Measurements from ENCODE around the gene GALNT18.

The GALNT18 gene

DNA sequence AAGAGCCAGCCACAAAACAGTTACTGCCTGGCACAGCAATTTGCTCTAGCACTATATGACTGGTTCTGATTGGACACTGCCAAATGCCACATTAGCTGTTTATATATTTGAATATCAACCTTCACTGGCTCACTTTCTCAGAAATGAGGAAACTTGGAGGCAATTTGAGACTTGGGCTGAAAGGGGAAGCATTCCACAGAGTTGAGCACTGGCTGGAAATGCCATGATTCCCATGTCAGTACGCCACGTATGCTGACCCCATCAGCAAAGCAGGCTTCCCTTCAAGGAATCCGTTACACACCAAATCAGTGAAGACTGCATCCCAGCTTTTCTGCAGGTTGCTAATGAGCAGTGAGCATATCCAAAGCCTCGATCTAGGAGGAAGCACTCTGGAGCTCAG lies 34.7 kb downstream of the GALNT18 start:
- no peak for DNase-seq (ENCODE audit: low spot score)

DNA sequence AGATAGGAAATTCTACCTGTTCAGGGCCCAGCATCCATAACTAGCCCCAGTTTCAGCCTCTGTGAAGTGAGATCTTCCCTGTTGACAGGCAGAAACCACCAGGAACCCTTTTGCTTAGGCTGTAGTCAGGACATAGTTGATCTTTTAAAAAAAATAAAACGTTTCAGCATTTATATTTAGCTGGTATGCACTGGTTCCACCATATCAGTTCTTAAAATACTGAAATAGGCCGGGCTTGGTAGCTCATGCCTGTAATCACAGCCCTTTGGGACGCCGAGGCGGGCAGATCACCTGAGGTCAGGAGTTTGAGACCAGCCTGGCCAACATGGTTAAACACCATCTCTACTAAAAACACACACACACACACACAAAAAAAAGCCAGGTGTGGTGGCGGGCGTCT lies 35.3 kb downstream of the GALNT18 start:
- no peak for DNase-seq (ENCODE audit: low spot score)

DNA sequence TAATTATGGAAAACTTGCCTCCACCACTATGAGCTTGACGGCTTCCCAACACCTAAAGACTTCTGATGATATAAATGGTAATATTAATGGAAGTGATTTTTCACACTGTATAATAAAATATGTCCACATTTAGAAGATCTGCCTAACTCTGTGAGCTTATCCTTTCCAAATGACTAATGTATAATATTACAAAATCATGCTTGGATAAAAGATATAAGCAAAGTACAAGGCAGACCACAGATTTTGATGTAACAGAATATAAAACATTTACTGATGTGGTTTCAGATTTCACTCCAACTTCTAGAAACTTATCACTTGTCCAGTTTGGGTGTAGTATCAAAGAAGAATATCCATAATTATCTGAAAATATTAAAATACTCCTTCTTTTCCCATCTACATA lies 36.9 kb downstream of the GALNT18 start:
- DNase-seq (ENCODE audit: low spot score): no peak

DNA sequence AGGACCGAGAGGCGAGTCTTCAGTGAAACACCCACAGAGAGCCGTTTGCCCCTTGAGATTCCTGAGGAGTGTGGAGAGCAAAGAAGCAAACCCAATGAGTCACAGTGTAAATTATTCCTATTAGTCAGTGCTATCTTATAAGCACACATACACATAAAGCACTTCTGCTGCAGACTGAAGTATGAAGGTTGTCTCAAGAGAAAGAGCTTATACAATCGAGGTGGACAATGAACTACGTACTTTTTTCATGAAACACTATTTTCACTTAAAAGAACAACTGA lies 37.3 kb downstream of the GALNT18 start:
- DNase-seq (ENCODE audit: low spot score): no peak

DNA sequence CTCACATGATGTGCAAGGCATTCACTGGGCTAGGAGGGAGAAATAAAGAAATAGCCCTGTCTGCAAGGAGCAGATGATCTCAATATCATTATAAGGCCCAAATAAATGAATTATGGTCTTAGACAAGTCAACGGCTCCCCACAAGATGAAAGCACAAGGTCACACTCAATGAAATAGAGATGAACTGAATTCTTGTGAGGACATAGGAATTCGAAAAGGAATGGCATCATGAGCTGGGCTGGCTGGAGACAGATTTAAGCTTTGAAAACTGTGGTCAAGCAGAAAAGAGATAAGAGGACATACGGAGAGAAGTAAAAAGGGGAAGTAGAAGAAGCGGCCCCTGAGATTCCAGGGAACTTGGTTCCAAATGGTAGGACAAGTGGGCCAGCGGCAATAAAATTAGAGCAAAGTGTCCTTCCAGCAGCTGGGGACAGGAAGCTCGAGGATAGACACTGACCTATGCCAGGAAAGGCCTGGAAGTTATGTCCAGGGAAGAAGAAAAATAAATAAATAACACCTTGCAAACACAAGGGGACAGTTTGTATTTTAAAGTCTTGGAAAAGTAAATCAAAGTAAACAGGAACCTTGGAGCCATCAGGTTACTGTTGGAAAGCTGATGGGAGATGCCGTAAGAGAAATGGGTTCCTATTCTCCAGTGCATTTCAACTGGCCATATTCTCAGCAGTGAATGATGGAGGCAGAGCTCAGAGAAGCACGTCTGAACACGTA lies 37.8 kb downstream of the GALNT18 start:
- DNase-seq (ENCODE audit: low spot score): no peak

DNA sequence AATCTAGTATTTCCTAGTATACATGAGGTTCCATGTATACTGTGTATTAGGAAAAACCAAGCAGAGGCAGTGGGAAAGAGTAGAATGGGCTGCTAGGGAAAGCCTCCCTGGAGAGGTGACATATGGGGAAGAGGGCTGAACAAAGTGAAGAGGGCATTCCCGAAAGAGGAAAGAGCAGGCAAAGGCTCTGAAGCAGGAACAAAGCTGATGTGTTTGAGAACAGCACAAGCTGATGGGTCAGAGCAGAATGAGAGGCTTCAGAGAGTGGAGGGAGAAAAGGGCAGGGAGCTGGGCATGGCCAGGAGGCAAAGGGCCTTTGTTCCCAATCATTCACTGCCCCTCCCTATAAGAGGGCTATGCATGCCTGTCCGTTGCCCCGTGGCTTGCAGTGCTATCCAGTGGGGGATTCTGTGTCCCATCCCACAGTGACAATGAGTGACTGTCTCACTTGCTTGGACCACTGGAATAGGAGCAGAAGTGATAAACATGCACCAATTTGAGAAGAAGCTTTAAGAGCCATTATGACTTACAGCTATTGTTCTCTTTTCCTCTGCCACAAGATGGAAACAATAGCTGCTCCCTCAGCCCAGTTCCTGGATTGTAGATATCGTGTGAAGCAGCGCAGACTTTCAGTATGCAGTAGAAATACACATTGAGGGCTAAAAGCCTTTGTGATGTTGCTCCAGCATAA lies 39.6 kb downstream of the GALNT18 start:
- no peak for DNase-seq (ENCODE audit: low spot score)

DNA sequence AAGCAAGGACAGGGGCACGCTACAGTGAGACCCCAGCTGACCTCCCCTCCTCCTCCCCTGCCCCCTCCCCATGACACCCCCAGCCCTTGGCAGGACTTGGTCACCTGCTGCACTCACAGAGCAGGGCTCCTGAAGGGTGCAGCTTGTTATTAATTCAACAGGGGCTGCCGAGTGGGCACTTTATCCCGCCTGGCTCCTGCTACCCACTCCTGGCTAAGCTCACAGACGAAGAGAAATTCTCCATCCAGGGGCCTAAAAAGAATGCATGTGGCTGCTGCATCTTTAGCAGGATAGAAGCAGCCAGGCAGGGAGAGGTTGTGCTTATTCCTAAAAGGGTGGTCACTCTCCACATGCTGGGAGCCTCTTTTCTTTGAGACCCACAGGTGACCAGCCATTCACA lies 40.3 kb downstream of the GALNT18 start:
- DNase-seq (ENCODE audit: low spot score): no peak

DNA sequence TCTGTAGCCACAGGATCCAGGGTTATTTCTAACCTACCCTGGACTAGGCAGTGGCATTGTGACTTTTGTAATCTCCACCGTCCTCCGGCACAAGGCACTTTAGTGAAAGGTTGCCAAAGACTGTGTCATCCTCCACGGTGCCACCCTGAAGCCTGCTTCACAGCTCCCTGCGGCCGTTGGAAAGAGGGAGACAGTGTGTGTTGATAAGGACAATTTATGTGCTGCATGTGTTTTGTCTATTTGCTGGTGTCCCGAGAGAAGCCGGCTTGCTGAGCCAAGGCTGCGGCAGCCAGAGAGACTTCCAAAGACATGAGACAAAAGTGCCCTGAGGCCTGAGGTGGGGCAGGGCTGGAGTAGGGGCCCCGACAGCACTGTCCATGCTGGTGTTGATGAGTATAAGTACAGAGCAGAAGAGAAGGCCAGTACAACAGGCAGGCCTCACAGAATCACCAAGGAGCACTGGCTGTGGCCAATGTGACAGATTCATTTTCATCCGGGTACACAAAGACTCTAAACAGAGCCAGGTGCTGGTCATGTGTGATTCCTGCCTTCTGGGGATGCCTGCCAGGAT lies 40.9 kb downstream of the GALNT18 start:
- no peak for DNase-seq (ENCODE audit: low spot score)

DNA sequence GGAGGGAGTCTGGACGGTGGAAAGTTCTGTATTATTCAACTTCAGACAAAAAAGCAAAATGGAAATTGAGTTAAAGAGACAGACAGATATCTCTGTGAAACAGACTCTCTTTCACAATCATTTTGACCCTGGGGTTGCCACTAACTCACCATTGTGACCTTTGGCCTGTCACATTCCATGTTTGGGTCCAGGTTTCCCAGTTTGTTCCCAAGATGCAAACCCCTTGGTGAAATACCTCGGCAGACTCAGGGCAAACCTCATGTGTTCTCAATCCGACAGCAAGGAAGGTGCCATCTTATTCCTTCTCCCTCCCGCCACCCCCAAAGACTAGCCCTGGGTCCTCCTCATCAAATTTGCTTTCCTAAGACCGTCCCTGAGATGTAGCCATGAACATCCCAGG lies 41.8 kb downstream of the GALNT18 start:
- no peak for DNase-seq (ENCODE audit: low spot score)

DNA sequence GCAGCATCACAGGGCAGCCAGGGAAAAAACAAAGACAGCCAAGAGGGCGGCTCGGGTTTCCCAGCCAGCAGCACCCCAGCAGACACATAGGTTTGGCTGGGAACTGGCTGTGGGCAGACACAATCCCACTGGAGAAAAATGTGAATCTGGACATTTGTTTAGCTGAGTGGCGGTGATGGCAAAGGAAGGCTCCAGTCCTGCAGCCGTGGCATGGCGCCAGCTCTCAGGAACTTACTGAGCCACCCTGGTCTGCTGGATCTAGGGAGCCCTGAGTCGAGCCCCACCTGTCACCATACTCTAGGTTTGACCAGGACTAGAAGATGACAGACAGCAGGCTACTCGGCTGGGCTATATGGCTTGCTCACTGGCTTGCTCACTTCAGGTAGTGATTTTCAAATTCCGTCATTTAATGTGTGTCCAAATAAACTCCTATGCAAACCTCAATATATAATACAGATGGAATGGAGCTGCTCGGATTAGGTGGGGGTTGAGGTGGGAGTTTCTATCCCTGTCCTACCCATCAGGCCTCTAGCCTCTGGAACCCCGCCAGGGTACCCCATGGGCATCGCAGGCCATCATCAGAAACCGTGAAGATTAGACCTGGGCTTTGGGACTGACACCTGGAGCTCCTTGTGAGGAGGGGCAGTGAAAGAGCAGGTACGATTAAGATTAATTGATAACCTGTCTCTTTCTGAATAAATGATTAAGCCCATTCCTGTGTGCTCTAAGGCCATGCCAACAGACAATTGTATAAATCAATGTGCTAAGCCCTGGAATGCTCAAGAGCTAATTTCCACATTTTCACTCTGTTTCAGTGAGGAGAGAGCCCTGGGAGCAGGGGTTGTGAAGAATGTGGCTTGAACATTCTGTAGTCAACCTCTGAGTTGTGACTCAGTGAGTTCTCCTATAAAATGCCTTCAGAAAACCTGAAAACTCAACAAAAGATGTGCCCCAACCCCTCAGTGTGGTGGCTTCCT lies 42.5 kb downstream of the GALNT18 start:
- no peak for DNase-seq (ENCODE audit: low spot score)

DNA sequence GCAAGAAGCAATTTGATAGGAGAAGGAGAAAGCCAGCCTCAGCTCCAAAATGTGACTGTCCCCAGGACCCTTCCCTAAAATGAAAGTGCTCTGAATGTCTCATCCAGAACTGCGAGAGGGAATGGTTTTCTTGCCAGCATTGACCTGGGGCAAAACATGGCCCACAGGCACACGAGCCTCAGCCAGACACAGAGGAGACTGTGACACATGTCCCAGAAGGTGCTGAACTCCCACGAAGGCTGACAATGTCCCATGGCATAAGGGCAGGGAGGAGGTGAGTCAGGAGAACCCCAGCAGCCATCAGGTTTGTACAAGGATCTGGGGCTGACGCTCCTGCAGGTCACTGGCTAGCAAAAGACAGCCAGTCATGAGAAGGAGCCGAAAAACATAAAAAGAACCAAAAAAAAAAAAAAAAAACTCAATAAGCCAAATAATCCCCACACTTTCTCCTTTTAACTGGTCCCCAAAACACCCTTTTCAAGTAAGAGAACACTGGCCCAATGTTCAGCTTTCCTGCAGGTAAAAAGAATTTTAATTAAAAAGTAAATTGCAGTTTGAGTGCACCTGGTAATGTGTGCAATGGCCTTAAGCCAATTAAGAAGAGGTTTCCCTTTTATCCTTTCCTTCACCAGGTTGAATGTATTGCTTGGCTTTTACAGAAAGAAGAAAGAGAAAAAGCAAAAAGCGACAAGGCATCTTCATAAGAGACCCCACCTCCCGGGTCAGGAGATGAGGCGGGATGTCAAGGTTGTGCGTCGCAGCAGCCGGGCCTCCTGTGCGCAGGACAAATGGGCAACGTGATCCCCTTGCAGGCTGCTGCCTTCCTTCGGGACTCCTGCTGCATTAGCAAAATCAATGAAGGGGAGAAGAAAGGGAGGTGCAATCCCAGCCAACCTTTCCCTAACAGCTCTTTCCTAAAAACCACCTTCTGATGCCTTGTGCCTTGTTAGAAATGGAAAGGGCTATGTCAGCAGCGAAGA lies 43.6 kb downstream of the GALNT18 start:
- DNase-seq (ENCODE audit: low spot score): no peak

DNA sequence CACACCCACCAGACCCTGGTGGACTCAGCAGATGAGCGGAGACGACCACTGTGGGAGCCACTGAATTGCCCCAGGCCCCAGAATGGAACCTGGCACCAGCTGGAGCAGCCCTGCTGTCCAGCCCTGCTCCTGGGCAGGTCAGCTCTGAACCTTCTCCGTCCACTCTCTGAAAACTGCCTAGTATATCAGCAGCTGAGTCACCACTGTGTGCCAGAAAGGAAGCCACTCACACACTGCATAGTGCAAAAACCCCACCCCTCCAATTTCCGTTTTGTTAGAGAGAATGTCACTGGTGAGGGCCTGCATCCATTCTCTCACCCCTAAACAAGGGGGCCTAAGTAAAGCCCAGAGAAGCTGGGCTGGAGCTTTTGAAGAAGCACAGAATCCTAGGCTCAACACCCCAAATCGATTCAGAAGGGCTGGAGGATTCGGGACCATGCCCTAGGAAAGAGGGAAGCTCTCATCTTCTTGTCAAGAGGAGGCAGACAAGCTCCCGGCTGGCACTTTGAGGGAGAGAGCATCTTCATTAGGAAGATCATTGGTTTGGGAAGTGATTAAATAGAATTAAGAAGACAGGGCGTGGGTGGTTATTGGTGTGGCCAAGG lies 44.5 kb downstream of the GALNT18 start:
- no peak for DNase-seq (ENCODE audit: low spot score)

DNA sequence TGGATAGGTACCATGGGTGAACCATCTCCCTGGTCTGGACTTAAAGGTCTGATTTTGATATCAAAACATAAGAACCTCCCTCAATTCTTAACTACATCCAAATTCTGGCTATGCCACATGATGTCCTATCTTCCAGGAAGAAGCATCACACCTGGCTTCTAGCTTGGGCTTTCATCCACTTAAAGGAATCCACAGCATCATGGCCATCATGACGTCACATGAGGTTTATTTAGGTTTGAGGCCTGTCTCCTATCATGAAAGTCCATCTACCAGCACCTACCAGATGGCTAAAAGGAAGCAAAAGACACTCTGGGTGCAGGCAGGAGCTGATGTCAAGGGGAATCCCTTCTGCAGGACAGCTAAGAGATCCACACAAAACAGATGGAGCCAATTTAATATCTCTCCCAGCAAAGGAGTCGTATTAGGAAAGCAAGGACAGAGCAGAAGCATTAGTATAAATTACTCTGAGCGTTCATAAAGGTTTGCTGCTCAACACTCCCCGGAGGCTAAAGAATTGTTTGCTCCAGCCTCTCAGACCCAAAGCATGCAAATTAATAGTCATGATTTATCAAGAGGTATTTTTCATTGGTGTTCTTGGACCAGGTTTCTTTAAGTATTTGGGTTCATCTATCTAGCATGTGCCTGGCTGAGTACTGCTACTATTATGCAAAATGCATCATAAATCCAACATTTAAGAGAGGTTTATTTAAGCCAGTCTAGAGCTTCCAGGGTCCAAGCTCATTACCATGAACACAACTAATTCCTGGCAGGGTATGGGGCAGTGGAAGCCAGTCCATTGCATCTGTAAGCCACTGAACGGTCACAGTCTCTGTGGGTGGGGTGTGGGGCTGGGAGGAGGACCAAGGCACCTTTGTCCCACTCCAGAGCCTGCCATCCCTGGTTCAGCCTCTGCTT lies 47.2 kb downstream of the GALNT18 start:
- DNase-seq (ENCODE audit: low spot score): no peak

DNA sequence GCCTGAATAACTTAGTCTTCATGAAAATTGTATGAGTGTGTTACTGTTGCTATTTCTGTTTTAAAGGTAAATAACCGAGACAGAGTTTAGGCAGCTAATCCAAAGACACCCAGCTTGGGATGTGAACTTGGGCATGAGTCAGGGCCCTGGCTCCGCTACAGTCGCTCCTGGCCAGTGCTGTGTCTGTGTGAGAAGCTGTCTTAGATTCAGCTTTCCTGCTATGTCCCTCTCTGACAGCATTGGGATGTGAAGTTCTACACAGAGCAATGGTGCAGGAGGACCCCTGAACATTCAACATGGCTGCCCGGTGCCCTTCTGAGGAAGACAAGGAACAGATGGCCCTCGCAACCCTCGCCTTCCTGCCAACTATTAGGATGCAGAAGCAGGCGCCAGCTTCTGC lies 49.4 kb downstream of the GALNT18 start:
- no peak for DNase-seq (ENCODE audit: low spot score)

DNA sequence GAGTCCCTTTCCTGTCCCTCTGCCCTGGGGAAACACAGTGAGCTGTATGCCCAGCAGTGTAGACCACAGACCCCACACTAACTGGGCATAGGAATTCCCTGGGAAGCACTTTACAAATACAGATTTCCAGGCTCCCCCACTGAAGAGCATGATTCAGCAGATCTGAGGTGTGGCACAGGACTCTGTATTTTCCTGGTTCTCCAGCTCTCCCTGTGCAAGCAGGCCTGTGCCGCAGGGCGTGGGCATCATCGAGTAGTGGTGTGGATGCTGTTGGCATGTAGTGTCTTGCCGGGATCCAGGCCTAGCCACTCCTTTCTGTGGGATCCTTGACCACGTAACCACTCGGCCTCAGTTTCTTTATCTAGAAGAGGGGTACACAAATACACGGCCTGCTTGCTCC lies 49.9 kb downstream of the GALNT18 start:
- no peak for DNase-seq (ENCODE audit: low spot score)

DNA sequence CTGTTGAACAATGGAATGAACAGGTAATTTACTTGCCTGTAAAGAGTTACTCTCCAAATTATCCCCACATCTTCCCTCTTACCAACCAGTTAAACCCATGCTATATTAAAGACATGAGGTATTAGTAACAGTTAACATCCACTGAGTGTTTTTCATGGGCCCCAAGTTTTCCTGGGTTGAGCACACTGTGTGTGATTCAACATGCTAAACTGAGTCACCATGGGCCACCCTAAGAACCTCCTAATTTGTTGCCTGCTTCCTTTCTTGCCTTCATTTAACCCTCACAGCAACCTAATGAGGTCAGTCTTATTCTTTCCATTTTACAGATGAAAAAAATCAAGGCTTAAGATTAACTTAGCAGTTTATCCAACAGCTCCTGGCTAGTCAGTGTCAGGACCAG lies 51.0 kb downstream of the GALNT18 start:
- DNase-seq (ENCODE audit: low spot score): no peak

DNA sequence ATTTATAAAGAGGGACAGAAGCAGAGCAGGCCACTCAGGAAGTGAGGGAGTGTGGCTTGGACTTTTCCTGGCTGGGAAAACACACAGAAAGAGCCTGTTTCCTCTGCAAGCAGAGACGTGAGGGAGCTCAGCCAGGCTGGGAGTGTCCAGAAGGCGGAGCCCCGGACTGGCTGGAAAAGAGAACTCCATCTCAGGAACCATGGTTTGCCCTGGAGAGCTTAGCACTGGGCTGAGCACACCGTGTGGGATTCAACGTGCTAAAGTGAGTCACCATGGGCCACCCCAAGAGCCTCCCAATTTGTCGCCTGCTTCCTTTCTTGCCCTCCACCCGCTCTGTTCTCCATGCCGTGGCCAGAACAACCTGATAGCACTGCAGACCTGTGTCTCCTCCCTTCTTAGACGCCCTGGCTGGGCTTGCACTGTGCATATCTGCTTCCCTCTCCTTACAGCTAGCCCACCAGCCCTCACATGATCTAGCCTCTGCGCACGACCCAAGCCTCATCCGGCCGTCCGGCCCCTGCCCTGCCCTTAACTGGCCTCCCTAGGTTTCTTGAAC lies 51.8 kb downstream of the GALNT18 start:
- DNase-seq (ENCODE audit: low spot score): no peak

DNA sequence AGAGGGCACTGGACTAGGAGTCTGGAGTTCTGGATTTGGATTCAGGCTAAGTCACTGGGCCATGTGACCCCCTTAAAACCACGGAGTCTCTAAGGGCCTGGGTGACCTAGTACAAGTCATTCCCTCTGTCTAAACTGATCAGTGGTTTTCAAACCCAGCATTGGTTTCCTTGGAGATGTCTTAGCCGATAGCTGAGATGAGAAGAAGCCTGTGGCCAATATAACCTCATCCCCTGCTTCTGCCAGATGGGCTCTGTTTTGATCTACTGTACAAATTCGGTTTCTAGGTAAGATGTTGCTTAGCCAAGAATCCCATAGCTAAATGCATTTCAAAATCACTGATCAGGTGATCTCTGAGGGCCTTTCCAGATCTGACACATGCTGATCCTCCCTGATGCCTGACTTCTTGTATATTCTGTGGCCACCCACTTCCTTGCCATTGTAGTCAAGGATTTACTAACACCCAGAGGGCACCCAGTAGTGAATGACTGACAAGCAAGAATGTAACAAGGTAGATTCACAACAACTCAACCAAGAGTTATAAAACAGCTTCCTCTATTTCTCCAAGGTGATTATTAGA lies 53.1 kb downstream of the GALNT18 start:
- DNase-seq (ENCODE audit: low spot score): no peak

DNA sequence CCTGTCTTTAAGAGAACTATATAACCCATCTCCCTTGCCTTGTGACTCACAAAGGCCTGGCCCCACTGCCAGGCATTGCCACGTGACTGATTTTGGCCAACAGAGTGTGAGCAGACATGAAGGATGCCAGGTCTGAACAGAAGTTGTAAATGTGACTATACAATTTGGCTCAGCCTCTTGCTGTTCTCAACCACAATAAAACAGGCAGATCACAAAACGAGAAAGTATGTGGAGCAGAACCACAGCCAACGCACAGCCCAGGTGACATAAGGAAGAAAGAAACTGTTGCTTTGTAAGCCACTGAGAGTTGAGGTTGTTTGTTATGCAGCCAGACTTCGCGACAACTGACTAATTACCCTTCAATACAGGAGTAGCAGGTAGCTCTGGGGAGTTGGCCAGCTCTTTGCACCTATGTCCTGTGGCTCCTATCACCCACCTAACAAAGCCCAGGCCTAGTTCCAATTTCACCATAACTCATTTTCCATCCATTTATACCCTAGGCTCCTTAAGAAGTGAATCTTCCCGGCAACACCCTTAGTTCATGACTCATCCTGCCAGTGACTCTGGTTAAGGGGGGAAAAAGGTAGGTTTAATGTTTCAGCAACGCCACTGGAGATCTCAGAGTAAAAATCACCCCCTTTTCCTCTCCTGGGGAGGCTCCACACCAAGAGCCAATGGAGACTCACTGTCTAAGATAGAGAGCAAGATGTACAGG lies 53.7 kb downstream of the GALNT18 start:
- DNase-seq (ENCODE audit: low spot score): no peak

Data from hepatic stellate cell (primary cell).